HG03521 (cell line): ENCODE measurements around the gene GALNT13.

Source experiments
- ATAC-seq: cut with Tn5 transposase; IDR thresholded peaks from one replicate; pipeline ENCODE4 v1.9.1; 2021; ENCODE audit warnings: mild to moderate bottlenecking, moderate library complexity; ENCODE audit not compliant: unreplicated experiment

The GALNT13 gene

GRCh38 chr2:154097833-154098398, 226.2 kb downstream of the GALNT13 start:
- no peak for ATAC-seq

GRCh38 chr2:154120706-154121105, 249.0 kb downstream of the GALNT13 start:
- ATAC-seq, result no peak

DNA sequence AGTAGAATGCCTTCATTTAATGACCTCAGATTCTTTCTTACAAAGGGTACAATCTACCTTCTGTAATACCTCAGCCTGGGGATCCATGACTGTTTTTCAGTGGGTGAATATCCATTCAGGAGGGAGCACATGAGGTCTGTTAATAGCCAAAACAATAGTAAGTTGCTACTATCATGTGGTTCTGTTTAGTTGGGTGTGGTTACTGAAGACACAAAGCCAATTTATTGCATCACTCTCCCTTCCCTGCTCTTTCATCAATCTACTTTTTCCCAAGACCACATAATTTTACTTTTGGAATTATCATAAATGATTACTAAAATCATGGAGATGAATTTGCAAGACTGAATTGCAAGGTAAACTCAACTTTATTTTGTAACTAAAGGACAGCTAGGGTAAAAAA, 254.2 kb downstream of the GALNT13 start:
- no peak for ATAC-seq

- no peak for ATAC-seq
These were observed 259.1 kb downstream of the GALNT13 start for GRCh38 chr2:154130821-154131220.

DNA sequence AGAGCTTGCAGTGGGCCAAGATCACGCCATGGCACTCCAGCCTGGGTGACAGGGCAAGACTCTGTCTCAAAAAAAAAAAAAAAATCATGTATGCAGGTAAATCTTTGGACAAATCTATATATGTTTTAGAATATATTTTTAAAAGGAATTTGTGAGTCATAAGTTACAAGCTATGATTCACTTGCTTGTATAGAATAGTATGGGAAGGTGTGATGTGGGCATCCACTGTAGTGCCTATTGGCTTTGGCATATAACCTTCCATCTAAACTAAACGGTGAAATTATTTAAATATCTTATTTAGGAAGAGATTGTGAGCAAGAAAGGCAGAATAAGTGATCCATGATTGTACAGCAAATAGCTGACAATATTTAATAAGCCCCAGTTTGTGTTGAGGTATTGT, 261.1 kb downstream of the GALNT13 start:
- ATAC-seq, result no peak

GRCh38 chr2:154133823-154134222, 262.1 kb downstream of the GALNT13 start:
- ATAC-seq, result no peak

GRCh38 chr2:154140249-154141025, 268.7 kb downstream of the GALNT13 start:
- ATAC-seq, result no peak

DNA sequence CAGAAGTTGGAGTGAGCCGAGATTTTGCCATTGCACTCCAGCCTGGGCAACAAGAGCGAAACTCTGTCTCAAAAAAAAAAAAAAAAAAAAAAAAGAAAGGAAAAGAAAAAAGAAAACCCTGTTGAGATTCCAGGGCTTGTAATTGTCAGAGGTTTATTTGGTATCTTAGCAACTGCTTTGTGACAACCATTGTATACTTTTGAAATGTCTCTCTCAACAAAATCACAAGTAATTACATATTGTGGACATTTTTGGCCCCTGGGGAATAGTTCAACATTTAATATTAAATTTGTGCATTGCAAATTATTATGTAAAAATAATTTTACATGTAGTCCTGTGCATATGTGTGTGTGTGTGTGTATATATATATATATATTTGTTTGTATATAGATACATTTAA, 270.8 kb downstream of the GALNT13 start:
- ATAC-seq, result no peak

- ATAC-seq, result no peak
These were observed 271.4 kb downstream of the GALNT13 start for GRCh38 chr2:154143105-154143504.

DNA sequence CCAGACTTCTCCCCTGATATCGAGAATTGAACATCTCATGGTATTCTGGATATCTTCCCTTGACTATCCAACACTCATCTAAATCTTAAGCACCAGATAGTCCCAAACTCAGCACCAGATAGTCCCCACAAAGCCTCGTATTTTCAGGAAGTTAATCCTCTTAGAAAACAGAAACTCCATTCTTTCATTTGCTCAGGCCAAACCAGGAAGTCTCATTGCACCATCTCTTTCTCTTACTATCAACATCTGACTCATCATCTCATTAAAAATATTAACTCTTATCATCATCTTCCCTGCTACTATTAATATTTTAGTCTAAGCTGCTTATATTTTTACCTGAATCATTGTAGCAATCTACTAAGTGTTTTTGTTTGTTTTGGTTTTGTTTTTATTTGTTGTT, 286.4 kb downstream of the GALNT13 start:
- no peak for ATAC-seq

DNA sequence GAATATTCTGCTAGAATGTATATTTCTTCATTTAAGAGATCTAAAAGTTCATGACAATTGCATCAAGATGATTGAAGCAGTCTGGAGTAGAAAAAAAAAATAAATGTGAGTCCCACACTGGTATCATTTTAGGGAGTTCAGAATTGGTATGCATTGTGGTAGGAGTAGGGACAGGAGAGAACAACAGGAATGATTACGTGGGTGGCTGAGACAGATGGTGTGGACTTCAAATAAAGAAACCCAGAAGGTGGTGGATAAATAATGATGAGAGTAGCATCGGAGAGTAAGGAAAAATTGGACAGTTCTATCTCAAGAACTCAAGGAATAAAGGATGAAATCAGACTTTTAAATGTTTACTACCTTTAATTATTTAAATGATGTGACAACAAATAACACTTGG, 289.6 kb downstream of the GALNT13 start:
- no peak for ATAC-seq

DNA sequence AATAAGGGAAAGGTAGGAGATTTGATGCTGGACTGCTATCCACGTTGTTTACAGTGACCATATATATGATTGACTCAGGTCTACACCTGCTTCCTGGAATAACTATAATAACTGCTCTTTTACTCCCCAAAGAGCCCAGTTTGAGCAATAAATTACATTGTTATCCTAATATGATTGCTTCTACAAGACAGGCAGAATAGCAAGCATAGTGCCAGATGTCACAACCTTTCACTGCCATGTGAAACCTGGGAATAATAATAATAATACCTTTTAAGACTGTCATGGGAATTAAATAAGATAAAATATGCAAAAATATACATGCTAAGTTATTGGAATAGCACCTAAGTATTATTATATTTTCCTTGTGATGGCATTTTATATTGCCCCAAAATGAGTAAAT, 298.7 kb downstream of the GALNT13 start:
- no peak for ATAC-seq

DNA sequence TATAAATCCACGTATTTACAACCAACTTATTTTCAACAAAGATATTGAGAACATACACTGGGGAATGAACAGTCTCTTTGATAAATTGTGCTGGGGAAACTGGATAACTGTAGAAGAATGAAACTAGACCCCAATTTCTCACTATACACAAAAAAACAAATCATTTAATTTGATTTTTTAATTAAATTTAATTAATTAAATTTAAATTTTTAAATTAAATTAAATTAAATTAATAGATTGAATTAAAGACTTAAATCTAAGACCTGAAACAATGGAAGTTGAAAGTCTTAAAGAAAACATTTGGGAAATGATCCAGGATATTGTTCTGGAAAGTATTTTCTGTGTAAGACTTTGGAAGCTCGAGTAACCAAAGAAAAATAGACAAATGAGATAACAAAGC, 301.4 kb downstream of the GALNT13 start:
- no peak for ATAC-seq

DNA sequence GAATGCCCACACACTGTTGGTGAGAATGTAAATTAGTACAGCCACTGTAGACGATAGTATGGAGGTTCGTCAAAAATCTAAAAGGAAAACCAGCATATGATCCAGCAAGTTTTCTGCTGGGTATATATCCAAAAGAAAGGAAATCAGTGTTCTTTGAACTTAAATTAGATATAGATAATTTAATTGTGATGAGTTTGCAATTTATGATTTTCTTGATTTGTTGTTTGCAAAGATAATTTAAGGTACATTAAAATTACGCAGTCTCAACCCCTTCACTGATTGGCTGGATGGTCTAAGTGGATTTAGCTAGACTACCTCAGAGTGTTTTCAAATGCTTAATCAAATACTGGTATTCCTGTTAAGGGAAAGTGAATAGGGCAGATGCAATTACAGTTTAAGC, 302.2 kb downstream of the GALNT13 start:
- no peak for ATAC-seq

DNA sequence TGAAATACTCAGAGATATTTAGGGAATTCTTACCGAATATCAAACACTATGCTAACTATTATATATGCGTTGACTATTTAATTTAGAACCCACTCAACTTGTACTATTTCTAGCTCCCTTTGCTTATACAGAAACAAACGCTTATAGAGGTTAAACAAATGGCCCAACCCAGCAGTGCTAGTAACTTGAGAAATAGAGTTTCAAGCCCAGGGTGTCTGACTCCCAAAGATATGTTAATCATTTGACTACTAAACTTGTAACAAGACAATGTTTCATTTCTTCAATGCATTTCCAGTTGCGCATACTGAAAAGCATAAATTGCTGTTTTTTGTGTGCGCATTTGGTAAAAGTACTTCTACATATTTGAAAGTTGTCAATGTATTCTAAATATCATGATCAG, 310.3 kb downstream of the GALNT13 start:
- ATAC-seq, result no peak

- no peak for ATAC-seq
These were observed 316.2 kb downstream of the GALNT13 start for GRCh38 chr2:154187948-154188347.

DNA sequence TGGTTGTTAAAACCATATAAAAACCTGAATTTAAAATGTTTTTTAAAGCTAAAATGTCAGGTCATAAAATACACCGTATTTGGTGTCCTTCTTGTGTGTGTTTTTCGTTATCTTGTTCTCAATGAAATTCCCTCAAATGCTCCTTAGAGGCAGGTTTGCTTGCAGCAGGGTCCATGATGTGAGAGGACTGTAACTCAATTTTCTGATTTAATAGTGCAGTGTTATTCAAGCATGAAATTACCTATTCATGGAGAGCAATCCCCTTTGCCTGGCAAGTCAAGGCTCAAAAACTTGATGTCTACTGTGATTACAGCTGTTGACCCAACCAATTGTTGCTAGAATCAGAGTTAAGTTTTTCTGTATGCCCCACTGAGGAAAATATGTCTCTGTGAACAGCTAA, 318.2 kb downstream of the GALNT13 start:
- ATAC-seq, result no peak

DNA sequence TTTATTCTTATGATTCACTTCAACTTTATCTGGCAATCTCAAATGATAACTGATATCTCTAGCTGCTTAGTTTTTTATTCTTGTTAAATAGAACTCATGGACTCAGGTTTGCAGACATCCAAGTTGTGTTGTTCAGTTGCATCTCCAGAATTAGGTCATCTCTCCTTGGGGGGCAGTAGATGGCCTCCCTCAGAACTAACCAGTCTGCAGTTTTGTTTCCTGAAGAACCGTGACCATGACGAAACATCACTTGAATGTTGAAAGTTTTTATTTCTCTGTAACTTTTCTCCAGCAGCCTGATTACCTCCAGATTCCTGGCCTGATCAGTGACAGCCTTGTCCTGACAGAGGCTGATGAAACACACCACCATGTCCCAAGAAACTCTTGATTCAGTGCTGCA, 321.5 kb downstream of the GALNT13 start:
- no peak for ATAC-seq

DNA sequence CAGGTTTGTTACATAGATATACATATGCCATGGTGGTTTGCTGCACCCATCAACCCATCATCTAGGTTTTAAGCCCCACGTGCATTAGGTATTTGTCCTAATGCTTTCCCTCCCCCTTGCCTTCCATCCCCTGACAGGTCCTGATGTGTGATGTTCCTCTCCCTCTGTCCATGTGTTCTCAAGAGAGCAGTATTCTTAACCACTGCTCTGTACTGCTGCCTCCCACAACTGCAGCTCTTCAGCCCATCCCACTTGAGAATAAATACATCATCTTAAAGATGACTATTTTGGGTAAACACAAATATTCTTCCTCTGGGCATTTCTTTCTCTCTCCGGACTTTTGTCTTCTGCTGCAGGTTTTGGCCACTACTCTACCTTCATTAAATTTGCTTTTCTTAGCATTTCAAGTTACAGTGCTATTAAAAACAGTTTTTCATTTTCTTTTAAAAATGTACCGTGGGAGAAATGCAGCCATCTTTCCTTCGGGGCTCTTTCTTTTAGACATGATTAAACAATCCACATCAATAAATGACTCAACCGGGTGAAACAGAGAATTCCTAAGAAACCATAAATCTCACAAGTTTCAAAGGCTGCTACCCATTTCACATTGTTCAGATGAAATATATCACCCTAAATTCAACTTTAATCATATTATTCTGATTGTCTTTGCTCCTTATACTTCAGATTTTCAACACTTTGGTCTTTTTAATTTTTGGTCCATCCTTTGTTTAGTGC, 323.4 kb downstream of the GALNT13 start:
- no peak for ATAC-seq

DNA sequence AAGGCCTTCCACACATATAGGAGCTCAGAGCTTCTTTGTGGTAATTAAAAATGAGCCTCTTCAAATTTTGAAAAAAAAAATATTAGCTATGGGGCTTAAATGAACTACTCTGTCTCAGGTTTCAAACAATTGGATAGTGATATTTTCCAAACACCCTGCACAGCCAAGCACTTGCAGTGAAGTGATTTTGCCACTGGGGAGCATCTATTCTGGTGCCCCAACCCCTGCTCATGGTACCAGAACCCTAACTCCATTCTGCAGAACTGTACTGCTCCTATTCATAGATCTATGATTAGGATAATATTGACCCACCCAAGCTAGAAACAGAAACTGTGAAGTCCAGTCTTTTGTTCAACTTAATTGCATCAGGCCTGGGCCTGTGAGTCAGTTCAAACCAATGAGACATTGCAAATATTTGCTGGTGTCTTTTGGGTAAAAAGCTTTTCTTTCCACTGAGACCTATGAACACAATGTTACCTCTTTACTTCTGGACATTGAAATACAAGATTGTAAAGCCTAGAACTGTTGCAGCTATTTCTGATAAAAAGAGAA, 324.0 kb downstream of the GALNT13 start:
- no peak for ATAC-seq

- no peak for ATAC-seq
These were observed 327.1 kb downstream of the GALNT13 start for GRCh38 chr2:154198866-154199265.

DNA sequence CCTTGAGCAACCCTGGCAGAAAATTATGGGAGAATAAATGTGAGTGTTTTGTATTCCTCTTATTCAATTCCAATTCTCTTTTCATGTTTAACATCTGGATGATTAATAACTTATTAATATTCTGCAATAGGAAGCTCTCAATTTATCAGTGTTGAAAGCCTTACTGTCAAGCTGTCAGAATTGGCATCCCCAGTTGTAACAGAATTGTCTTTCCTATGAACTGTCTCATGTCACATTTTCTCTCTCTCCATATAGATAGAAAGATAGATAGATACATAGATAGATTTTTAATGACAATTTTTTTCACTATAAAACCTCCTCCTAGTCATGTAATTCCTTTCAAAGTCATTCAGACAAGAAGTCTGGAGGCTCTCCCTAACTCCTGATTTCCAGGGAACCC, 331.5 kb downstream of the GALNT13 start:
- no peak for ATAC-seq
